Effector memory CD4-positive, alpha-beta T cell (primary cell): Measurements from ENCODE around the gene SORCS1.

Experiments used
- DNase-seq, 3 donors: peaks; one replicate each; pipeline ENCODE4 v3.0.0-alpha.2; 2020
- H3K27ac ChIP-seq: 2 replicates; pipeline ENCODE4 v1.7.0; 2013; ENCODE audit warnings: mild to moderate bottlenecking, low read length, moderate library complexity; ENCODE audit not compliant: insufficient read depth, poor library complexity, severe bottlenecking
- H3K27me3 ChIP-seq: replicated peaks from 2 replicates; pipeline ENCODE4 v1.7.0; 2013; ENCODE audit warnings: mild to moderate bottlenecking, low read length; ENCODE audit not compliant: insufficient read depth, control insufficient read depth, poor library complexity, severe bottlenecking
- H3K36me3 ChIP-seq: 2 replicates; pipeline ENCODE4 v1.7.0; 2013; ENCODE audit warnings: mild to moderate bottlenecking, low read length, moderate library complexity; ENCODE audit not compliant: control insufficient read depth, insufficient read depth
- H3K4me1 ChIP-seq: 2 replicates; pipeline ENCODE4 v1.7.0; 2013; ENCODE audit warnings: low read length, mild to moderate bottlenecking; ENCODE audit not compliant: control insufficient read depth, insufficient read depth, poor library complexity, severe bottlenecking
- H3K4me3 ChIP-seq: 2 replicates; pipeline ENCODE4 v1.7.0; 2013; ENCODE audit warnings: low read length, low read depth, mild to moderate bottlenecking; ENCODE audit not compliant: insufficient read depth, poor library complexity, severe bottlenecking
- H3K9me3 ChIP-seq: 2 replicates; pipeline ENCODE4 v1.7.0; 2013; ENCODE audit warnings: mild to moderate bottlenecking, low read length, moderate library complexity; ENCODE audit not compliant: control insufficient read depth

SORCS1 gene

GRCh38 chr10:106836933-106837663, 327.4 kb downstream of the SORCS1 start:
- H3K27ac ChIP-seq, result no peak overlapping the region
- H3K9me3 ChIP-seq, result no peaks in the 10 kb centered on the region
- H3K36me3 ChIP-seq, result no peaks in the 10 kb centered on the region
- H3K4me1 ChIP-seq, result no peaks in the 10 kb centered on the region
- no peak for DNase-seq
- H3K4me3 ChIP-seq, result no peak overlapping the region
- H3K27me3 ChIP-seq, result no peaks in the 10 kb centered on the region

DNA sequence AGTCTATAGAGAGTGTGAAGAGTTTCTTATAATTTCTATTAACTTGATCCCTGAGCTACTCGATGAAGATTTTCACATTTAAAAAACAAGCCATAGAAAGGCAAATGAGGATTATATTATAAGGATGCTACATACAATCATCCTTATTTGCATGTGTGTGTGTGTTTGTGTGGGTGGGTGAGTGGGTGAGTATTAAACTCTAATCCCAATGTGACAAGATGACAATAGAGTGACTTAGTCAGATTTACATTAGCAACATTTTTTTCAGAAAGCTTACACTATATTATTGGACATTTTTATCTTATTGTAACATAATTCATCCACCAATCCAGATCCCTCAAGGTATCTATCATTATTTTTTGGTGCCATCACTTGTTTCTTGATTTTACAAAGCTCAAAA, 331.7 kb downstream of the SORCS1 start:
- no peak for DNase-seq
- Histone ChIP-seq H3K27me3 (no peaks in the 10 kb centered on the region), H3K4me3 (no peak overlapping the region), H3K27ac (no peak overlapping the region), H3K4me1 (no peaks in the 10 kb centered on the region), H3K9me3 (no peaks in the 10 kb centered on the region), H3K36me3 (no peaks in the 10 kb centered on the region)

DNA sequence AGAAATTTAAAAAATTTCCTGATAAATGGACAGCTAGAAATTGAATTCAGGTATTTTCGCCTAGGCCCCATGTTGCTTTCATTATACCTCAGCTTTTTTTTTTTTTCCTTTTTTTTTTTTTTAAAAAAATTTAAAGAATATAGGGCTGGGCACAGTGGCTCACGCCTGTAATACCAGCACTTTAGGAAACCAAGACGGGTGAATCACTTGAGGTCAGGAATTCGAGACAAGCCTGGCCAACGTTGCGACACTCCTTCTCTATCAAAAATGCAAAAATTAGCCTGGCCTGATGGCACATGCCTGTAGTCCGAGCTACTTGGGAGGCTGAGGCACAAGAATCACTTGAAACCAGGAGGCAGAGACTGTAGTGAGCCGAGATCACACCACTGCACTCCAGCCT, 334.0 kb downstream of the SORCS1 start:
- no peak for DNase-seq
- Histone ChIP-seq H3K36me3 (no peaks in the 10 kb centered on the region), H3K4me1 (no peaks in the 10 kb centered on the region), H3K9me3 (no peaks in the 10 kb centered on the region), H3K27ac (no peak overlapping the region), H3K4me3 (no peak overlapping the region), H3K27me3 (no peaks in the 10 kb centered on the region)

- DNase-seq, result no peak
- no peak overlapping the region for H3K4me3 ChIP-seq
- no peaks in the 10 kb centered on the region for H3K9me3 ChIP-seq
- H3K36me3 ChIP-seq, result no peaks in the 10 kb centered on the region
- H3K4me1 ChIP-seq, result no peaks in the 10 kb centered on the region
- no peaks in the 10 kb centered on the region for H3K27me3 ChIP-seq
- H3K27ac ChIP-seq, result no peak overlapping the region
These were observed 334.5 kb downstream of the SORCS1 start for GRCh38 chr10:106830006-106830405.

GRCh38 chr10:106826716-106827115, 337.8 kb downstream of the SORCS1 start:
- H3K9me3 ChIP-seq, result no peaks in the 10 kb centered on the region
- no peak overlapping the region for H3K27ac ChIP-seq
- no peaks in the 10 kb centered on the region for H3K4me1 ChIP-seq
- no peak overlapping the region for H3K4me3 ChIP-seq
- H3K27me3 ChIP-seq, result no peaks in the 10 kb centered on the region
- no peak for DNase-seq
- H3K36me3 ChIP-seq, result no peaks in the 10 kb centered on the region

DNA sequence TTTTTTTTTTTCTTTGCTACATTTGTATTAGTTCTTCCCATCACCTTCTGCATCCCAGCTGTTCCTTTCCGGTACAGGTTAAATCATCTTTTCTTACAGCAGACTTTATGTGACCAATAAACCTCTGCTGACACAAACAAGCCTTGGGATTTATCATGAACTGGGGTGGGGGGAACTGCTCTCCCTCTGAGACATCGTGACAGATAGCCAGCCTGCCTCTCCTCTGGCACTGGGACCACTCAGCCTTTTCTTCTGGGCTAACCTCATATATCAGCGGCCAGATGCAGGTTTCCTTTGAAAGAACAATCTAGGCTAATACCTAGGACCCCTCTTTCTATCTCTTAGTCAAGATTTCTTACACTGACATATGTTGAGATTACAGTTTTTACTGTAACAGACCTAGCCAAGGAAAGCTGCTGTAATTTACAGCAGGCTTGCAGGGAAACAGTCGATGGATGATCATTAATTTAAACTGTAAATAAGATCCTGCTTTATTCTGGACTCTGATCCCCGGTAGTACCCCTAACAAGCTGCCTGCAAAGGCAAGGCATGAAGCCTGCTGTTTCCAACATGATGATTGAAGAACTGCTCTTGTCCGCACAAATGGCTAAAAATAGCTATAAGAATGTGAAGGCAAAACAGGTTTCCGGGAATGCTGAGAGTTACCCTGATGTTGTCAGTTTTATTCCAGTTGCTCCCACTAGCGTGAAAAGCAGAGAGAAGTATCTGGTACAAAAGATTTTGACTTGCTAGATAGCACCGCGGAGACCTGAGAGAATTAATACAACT, 338.7 kb downstream of the SORCS1 start:
- H3K36me3 ChIP-seq, result no peaks in the 10 kb centered on the region
- no peak overlapping the region for H3K4me3 ChIP-seq
- H3K27me3 ChIP-seq, result no peaks in the 10 kb centered on the region
- no peak overlapping the region for H3K27ac ChIP-seq
- DNase-seq, result no peak
- H3K9me3 ChIP-seq, result no peaks in the 10 kb centered on the region
- H3K4me1 ChIP-seq, result no peaks in the 10 kb centered on the region

DNA sequence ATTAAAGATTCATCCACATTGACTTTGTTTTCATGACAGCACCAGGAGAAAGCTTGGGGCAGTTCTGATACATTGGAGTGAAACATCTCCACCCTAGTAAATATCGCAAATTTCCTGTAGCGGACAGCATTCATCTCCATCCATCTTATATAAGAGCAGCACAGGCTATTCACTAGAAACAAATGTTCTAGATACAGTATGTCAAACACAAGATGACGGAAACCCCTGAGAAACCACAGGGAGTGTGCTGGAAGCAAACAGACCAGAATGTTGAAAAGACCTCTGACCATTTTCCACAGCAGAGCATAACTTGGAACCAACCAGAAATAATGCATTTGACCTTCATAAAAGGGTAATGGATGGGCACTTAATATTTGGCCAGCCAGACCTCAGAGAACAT, 343.9 kb downstream of the SORCS1 start:
- H3K4me1 ChIP-seq, result no peaks in the 10 kb centered on the region
- H3K27me3 ChIP-seq, result no peaks in the 10 kb centered on the region
- no peak overlapping the region for H3K4me3 ChIP-seq
- H3K36me3 ChIP-seq, result no peaks in the 10 kb centered on the region
- no peaks in the 10 kb centered on the region for H3K9me3 ChIP-seq
- no peak for DNase-seq
- no peak overlapping the region for H3K27ac ChIP-seq

GRCh38 chr10:106819490-106819889, 345.0 kb downstream of the SORCS1 start:
- DNase-seq, result no peak

DNA sequence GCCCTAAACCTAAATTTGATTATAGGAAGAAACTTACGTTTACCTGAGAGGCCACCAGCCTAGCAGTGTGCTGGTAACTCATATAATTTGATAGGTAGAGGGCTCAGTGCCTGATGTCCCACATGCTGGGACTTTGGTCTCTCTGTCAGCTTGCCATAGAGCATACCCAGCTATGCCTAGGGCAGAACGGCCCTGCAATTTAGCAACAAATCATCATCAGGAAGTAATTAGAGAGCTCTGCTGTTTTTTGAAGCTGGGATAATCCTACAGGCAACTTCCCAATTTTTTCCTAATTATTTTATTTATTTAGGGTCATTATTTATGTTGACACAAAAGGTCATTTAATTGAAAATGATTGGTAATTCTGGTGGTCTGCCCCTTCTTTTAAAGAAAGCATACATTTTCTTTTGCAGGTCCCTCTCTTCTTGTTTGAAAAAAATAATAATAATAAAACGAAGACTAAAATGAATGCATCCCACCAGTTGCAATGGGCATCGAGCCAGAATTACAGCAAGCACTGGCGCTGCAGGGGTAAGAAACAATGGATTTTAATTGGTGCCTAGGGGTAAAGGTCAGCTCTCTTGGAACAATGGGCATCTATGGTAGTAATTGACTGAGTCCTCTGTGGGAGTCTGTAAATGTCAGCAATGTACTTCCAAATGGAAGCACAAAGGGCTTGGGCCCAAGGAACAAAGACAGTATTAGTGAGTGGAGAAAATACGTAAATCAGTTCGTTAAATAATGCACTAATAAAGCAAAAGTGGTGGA, 348.0 kb downstream of the SORCS1 start:
- no peak for DNase-seq
- no peaks in the 10 kb centered on the region for H3K36me3 ChIP-seq
- no peaks in the 10 kb centered on the region for H3K27me3 ChIP-seq
- H3K9me3 ChIP-seq, result no peaks in the 10 kb centered on the region
- no peak overlapping the region for H3K4me3 ChIP-seq
- no peak overlapping the region for H3K27ac ChIP-seq
- H3K4me1 ChIP-seq, result no peaks in the 10 kb centered on the region

More at GRCh38 chr10:106819490-106819889, 345.0 kb downstream of the SORCS1 start:
- H3K9me3 ChIP-seq, result no peaks in the 10 kb centered on the region
- no peak overlapping the region for H3K4me3 ChIP-seq
- no peaks in the 10 kb centered on the region for H3K4me1 ChIP-seq
- no peaks in the 10 kb centered on the region for H3K27me3 ChIP-seq
- no peaks in the 10 kb centered on the region for H3K36me3 ChIP-seq
- no peak overlapping the region for H3K27ac ChIP-seq
